GM19455 (cell line): Measurements from ENCODE around the gene HMCN2.

Experiments
- ATAC-seq: cut with Tn5 transposase; IDR thresholded peaks from one replicate; pipeline ENCODE4 v1.9.1; 2021; ENCODE audit not compliant: unreplicated experiment

The HMCN2 gene

DNA sequence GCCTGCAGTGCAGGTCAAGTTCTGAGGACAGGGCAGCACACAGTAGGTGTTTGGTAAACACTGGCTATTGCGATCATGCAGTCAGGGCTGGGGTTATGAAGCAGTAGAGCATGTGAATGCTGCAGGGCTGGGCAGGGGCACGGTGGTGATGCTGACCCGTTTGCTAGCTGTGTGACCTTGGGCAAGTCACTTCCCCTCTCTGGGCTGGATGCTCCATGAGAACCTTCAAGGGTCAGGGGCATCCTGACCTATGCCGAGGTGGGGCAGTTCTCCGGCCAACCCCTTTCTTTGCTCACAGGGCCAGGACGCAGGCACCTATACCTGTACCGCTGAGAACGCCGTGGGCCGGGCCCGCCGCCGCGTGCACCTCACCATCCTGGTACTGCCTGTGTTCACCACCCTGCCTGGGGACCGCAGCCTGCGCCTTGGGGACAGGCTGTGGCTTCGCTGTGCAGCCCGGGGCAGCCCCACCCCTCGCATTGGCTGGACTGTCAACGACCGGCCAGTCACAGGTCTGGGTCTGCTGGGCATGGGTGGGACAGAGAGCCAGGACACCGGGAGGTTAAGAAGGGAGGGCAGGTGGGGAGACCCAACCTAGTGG lies 140.2 kb downstream of the HMCN2 start:
- no peak for ATAC-seq

- no peak for ATAC-seq
Measured at GRCh38 chr9:130406278-130406895, 140.8 kb downstream of the HMCN2 start.

DNA sequence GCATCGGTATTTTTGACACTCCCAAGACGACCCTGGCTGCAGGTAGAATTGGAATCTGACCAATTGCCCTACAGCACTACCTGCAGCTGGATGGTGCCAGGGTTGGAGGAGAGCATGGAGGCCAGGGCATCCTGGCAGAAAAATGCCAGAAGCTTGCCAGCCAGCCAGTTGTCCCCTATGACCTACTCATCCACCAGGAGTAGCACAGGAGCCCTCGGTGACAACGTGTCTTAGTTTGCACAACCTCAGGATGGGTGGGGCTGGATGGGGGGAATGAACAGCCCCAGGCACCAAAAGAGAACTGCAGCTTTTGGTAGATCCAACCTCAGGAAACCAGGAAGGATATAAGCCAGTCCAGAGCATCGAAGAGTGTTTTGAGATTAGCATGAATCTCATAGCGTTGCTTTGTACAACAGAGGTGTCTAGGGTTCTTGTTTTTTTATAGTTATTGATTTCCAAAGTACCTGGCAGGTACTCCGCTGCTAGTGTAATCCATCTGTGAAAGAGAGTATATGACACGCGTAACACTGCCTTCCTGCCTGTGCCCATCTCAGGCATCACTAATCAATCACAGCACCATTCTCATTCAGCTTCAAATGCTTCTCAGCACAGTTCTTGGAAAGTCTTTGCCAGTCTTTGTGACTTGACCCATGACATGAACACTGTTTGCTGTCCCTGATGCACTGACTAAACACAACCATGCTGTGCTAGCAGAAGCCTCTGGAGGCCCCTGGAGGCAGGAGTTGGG lies 142.5 kb downstream of the HMCN2 start:
- ATAC-seq = no peak

DNA sequence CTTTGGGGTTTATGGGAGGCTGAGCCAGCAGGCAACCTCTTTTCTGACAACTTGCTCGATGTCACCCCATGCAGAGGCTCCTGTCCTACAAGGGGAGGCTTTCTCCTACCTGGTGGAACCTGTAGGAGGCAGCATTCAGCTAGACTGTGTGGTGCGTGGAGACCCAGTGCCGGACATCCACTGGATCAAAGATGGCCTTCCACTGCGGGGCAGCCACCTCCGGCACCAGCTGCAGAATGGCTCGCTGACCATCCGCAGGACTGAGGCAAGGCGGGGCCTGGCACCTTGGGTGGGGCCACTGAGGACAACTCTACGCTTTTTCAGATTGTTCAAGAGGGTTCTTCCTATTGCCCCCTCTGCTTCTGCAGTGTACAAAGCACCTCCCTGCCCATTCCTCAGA lies 143.1 kb downstream of the HMCN2 start:
- no peak for ATAC-seq

DNA sequence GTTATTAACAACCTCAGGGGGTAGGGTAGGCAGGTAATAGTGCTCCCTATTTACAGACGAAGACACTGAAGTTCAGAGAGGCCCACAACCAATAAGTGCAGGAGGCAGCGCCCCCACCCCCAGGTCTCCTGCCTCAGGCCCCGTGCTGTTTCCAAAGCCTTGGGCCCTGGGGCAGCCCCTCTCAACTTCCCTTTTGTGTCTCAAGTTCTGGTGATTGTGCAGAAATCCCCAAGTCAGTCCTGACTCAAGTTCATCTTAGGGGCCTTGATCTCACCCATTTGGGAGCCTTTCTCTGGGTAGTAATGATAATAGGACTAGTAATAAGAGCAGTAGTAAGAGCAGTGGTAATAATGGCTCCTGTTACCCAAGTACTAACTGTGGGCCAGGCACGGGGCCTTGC lies 143.7 kb downstream of the HMCN2 start:
- no peak for ATAC-seq

DNA sequence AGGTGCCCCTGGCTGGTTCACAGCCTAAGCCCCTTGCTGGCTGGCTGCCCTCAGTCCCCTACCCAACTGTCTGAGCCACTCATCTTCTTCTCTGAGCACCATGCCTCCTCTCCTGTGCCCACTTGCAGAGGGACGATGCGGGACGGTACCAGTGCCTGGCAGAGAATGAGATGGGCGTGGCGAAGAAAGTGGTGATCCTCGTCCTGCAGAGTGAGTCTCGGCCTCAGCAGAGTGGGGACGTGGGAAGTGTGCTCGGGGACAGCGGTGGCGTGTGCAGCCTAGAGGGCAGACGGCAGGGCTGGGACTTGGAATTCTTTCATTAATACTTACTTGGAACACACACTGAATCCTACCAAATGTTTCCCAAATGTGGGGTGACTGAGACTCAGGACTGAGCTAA lies 144.9 kb downstream of the HMCN2 start:
- no peak for ATAC-seq

DNA sequence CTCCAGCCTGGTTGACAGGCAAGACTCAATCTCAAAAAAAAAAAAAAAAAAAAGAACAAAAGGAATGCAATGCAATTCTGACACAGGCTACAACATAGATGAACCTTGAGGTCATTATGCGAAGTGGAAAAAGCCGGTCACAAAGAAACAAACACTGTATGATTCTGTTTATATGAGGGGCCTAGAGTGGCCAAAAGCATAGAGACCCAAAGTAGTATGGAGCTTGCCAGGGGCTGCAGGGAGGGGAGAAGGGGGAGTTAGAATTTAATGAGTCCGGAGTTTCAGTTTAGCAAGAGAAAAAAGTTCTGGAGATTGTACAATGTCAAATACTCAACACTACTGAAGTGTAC lies 146.0 kb downstream of the HMCN2 start:
- no peak for ATAC-seq

DNA sequence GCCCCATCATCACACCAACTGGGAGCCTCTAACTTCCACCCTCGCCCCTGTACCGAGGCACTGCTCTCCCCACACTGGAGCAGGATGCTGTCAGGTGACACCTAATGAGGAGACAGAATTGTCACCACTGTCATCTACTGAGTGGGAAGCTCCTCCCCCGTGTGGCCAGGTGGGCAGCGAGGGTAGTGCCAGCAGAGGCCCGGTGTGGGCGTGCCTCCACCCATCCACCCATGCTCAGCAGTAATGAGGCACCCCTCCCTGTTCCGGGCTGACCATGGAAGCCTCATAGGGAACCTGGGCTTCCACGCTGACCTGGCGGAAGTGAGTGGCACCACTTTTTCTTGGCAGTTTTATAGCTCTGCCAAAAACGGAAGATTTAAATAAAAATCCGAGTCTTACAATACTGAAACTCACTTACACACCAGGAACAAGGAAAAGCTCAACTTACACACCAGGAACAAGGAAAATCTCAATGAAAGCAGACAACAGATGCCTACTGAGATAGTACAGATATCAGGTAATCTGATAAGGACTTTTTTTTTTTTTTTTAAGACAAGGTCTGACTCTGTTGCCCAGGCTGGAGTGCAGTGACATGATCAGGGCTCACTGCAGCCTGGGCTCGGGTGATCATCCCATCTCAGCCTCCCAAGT lies 148.6 kb downstream of the HMCN2 start:
- no peak for ATAC-seq

GRCh38 chr9:130414910-130415746 lies 149.6 kb downstream of the HMCN2 start:
- ATAC-seq = no peak

DNA sequence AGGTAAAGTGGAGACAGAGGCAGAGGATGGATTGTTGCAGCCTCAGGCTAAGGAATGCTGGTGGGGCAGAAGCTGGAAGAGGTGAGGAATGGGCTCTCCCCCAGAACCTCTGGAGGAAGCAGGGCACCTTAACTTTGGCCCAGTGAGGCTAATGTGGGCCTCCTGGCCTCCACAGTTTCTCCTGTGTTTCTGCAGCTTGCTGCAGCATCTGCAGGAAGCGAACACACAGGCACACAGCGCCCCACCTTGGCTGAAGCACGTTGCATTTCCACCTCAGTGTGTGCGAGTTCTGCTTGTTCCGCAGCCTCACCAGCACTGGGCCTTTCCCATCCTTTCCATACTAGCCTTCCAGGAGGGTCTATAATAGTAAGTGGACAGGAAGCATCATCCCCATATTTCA lies 152.0 kb downstream of the HMCN2 start:
- no peak for ATAC-seq

DNA sequence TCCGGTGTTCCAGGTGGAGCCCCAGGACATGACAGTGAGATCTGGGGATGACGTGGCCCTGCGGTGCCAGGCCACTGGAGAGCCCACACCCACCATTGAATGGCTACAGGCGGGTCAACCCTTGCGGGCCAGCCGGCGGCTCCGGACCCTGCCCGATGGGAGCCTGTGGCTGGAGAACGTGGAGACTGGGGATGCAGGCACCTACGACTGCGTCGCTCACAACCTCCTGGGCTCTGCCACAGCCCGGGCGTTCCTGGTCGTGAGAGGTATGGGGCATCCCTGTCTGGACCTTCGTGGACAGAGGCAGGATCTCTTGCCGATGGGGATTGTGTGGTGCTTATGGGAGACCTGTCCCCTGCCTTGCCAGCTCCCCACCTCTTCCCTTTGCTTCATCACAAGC lies 153.2 kb downstream of the HMCN2 start:
- ATAC-seq = no peak

DNA sequence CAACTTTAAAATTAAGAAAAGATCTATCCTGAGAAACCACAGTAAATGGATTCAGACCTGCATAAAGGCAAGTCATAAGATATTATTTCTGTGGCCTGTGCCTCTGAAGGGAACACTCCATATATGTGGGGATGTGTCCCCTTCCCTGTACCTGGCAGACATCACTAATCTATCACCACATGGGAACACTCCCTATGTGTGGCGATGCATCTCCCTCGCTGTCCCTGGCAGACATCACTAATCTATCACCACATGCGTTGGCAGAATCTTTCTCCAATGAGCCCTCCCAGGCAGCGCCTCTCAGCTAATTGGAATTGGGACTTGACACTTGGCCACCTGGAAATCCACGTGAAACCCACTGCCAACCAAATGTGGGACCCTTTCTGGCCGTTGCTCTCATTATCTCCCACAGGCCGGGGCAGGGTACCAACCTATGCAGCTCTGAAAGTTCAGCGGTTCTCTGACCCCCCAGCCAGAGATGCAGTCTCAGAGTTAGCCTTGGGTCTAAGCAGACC lies 154.0 kb downstream of the HMCN2 start:
- no peak for ATAC-seq

- no peak for ATAC-seq
Measured at GRCh38 chr9:130421154-130421801, 155.7 kb downstream of the HMCN2 start.

GRCh38 chr9:130421802-130422276 lies 156.3 kb downstream of the HMCN2 start:
- no peak for ATAC-seq

- ATAC-seq = no peak
Measured at GRCh38 chr9:130422546-130422945, 157.0 kb downstream of the HMCN2 start.

- ATAC-seq = no peak
Measured at GRCh38 chr9:130423272-130423671, 157.7 kb downstream of the HMCN2 start.

DNA sequence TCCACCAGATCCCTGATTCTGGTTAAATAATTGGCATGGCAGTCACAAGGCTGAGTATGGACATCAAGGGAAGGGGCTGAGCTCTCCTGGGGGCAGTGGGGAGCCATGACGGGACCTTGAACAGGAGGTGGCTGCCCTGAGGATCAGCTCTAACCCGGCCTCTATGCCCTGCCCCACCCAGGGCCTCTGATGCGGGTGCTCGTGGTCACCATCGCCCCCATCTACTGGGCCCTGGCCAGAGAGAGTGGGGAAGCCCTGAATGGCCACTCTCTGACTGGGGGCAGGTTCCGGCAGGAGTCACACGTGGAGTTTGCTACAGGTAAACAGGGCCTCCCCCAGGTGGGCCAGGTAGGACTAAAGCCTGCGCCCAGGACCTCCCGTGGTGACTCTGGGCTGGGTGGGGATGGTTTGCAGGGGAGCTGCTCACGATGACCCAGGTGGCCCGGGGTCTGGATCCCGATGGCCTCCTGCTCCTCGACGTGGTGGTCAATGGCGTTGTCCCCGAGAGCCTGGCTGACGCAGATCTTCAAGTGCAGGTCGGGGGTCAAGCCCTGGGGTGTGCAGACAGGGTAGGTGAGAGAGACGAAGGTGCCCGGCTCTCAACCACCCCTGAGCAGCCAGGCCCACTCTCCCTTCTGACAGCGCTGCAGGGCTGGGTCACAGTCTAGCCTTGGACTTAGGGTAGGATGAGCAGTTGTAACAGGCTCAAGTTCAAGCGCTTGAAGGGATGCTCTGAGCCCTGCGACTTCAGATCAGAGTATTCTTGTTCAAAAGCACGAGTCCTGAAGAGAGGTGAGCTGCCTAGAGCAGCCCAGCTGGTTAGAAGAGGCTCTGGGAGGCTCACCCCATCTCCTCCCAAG lies 159.3 kb downstream of the HMCN2 start:
- no peak for ATAC-seq

GRCh38 chr9:130425741-130426466 lies 160.3 kb downstream of the HMCN2 start:
- ATAC-seq = no peak

GRCh38 chr9:130426467-130426773 lies 160.9 kb downstream of the HMCN2 start:
- ATAC-seq = no peak
